Fibroblast of skin of left quadriceps (primary cell): ENCODE results near the gene PLRG1.

Experiments used
- DNase-seq, 2 experiments: peaks; one replicate each; pipeline ENCODE4 v3.0.0-alpha.2; 2013; ENCODE audit warnings: low read depth in 2 of 2

Gene PLRG1

GRCh38 chr4:154573190-154573870 is 23.1 kb upstream of the PLRG1 start:
- DNase-seq: no peak

- DNase-seq: no peak
Observed at GRCh38 chr4:154569584-154569983, 19.4 kb upstream of the PLRG1 start.

DNA sequence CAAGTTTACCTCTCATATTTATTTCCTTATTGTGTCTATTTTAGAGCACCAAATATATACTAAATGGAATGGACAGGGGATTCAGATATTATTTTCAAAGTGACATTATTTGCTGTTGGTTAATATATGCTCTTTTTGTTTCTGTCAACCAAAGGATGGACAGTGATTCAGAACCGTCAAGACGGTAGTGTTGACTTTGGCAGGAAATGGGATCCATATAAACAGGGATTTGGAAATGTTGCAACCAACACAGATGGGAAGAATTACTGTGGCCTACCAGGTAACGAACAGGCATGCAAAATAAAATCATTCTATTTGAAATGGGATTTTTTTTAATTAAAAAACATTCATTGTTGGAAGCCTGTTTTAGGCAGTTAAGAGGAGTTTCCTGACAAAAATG is 18.8 kb upstream of the PLRG1 start:
- DNase-seq: no peak

DNA sequence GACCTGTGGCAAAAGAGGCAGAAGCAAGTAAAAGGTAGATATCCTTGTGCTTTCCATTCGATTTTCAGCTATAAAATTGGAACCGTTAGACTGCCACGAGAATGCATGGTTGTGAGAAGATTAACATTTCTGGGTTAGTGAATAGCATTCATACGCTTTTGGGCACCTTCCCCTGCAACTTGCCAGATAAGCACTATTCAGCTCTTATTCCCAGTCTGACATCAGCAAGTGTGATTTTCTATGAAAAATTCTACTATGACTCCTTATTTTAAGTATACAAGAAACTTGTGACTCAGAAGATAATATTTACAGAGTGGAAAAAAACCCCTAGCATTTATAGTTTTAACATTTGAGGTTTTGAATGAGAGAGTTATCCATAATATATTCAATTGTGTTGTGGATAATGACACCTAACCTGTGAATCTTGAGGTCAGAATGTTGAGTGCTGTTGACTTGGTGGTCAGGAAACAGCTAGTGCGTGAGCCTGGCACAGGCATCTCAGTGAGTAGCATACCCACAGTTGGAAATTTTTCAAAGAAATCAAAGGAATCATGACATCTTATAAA is 16.5 kb upstream of the PLRG1 start:
- no peak for DNase-seq

DNA sequence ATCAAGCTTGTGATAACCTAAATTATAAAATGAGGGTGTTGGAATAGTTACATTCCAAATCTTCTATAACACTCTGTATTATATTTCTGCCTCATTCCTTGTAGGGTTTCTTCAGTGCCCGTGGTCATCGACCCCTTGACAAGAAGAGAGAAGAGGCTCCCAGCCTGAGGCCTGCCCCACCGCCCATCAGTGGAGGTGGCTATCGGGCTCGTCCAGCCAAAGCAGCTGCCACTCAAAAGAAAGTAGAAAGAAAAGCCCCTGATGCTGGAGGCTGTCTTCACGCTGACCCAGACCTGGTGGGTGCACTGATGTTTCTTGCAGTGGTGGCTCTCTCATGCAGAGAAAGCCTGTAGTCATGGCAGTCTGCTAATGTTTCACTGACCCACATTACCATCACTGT is 15.5 kb upstream of the PLRG1 start:
- no peak for DNase-seq

- no peak for DNase-seq
Observed at GRCh38 chr4:154564311-154564710, 14.1 kb upstream of the PLRG1 start.

GRCh38 chr4:154562697-154563254 is 12.6 kb upstream of the PLRG1 start, which contains the start of gene FGB:
Gene FGB (plus strand): TSS chr4:154563011. CDS start chr4:154563019, 8 bp downstream.
- no peak for DNase-seq

DNA sequence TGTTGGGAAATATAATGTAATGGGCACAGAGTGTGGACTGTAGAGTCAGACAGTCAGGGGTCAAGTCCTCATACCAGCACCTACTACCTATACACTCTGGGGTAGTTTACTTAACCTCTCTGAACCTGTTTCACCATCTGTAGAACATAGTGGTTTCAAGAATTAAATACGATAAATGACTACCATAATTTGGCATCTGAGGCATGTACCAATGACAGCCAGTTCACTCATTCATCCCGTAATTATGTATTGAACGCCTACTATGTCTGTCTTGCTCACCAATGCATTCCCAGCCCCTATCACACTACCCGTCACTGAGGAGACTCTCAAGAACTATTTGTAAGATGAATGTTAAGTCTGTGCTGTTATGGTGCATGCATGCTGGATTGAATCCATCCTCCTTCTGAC is 10.6 kb upstream of the PLRG1 start:
- peak in 1 of 2 experiments; percentile 12 for DNase-seq

DNA sequence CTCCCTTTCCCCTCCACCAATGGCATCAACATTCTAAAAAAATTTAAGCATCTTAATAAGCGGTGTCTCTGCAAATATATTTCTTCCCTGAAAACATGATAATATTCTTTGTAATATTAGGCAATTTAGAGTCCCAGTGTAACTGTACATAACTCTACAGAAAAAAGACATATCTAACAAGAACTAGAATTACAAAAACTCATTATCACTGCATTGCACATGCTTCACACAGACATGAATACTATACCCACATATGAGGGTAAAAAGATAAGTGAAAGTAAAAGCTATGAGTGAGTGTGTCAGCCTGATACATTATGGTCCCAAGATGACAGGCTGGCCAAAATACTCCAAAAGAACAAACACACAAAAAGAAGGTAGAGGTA is 10.2 kb upstream of the PLRG1 start:
- DNase-seq: no peak

- DNase-seq: no peak
Observed at GRCh38 chr4:154559494-154560418, 9.6 kb upstream of the PLRG1 start.

DNA sequence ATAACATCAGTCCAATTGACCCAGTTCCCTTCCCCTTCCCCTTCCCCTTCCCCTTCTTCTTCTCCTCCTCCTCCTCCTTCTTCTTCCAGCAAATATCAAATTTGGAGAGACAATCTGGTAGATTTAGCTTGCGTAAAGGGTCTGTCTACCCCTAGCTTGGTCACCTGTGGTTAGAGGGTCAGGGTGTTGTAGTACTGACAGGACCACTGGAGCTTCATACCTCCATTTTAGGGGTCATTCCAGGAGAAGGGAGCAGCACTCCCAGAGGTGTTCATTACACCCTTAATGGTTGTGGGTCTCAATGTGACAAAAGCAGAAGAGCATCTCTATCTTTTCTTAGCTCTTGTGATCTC is 8.9 kb upstream of the PLRG1 start:
- DNase-seq: no peak

DNA sequence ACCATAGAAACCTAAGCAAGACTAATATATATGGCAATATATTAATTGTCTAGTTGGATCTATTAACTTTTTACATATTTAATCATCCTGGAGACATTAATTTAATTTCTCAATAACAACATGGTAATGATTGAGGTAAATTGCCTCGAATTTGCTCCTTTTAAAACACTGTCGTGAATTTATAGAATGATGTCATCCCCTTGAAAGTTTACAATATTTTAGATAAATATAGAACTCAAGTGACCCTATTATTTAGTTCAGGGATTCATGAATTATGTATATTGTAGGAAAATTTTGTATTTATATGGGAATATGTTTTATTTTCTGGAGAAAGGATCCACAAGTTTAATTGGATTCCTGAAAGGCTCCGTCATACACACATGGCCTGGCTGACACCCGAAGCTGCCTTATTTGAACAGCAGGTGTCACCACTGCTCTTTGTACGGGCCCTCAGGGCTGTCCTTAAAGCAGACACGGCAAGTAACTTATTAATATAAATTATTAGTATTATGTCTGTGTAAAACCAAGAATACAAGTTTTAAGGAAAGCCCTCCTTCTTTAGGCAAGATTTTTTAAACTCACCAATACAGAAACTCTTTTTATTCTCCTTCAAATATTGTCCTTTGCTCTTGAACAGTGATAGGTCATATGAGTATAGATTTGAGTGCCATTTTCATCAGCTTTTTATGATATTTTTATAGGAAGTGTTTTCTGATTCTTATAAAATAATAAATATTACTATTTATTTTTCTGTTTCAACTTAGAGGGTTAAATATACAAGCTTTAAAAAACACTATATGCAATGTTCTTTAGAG is 1.9 kb upstream of the PLRG1 start:
- DNase-seq: peak; percentile 45 to 58

GRCh38 chr4:154545689-154546088 is 4.5 kb downstream of the PLRG1 start:
- DNase-seq: no peak

DNA sequence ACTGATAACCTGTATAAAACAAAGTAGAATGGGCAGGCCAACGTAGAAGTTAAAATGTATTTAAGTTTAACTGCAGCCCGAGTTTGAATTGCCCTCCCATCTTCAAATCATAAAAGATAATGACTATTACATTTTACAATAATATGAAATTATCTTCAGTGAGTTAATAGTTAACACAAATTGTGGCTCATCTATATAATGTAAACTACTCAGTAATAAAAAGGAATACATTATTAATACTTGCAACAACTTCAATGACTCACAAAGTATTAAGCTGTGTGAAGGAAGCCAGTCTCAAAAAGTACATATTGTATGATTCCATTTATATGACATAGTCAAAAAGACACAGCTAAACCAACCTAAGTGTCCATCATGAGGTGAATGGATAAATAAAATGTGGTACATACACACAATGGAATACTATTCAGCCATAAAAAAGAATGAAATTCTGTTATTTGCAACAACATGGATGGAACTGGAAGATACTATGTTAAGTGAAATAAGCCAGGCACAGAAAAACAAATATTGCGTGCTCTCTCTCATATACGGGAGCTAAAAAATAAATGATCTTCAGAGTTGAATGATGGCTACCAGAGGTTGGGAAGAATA is 7.8 kb downstream of the PLRG1 start:
- DNase-seq: no peak

DNA sequence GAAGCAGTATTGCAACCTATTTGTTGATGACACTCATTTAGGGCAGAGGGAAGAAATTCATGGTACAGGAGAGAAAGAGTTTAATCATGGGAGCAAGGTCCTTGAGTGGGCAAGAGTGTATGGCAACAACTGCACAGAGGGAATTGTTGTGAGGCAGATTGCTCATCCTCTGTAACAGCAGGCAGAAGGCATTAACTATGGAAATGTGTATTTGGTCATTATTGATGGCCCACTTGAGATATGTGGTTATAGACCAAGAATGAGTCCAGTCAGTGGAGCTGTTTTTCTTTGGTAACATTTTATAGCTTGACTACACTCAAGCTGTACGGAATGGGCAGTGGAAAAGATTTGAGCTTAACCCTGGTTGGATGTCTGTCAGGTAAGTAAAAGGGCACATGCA is 15.9 kb downstream of the PLRG1 start:
- no peak for DNase-seq

- no peak for DNase-seq
Observed at GRCh38 chr4:154529728-154530519, 20.3 kb downstream of the PLRG1 start.

DNA sequence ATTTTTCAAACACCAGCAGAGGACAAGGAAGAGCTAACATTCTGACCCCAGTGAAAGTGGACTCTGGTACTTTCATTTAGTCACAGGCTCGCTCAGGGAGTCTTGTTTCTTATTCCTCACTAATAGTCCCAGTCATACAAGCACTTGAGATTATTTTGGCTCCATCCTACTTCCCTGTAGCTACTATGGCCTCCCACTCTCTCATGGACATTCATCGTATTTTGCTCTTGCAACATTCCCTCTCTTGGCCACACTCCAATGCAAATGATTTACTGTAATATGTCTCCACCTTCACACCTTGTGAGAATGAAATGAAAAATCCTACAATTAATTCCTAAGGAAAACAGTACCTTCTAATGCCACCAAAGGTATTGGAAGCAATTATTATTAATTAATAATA is 21.3 kb downstream of the PLRG1 start:
- no peak for DNase-seq

DNA sequence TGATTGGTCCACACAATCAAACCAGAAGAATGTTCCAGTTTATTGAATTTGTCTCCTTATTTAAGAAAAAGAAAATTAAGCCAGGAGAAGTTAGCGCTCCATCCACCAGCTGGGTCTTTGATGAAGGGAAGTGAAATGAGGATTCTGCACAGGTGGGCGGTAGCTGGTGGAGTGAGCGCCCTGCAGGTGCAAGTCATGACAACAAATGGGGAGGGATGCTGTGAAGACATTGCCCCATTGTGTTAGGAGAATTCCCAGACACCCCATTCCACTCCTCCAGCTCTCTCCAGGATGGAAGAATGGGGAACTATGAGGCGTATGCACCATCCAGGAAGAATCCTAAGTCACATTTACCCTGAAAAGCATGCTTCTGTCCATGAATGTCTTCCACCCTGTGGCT is 22.9 kb downstream of the PLRG1 start:
- no peak for DNase-seq

- DNase-seq: no peak
Observed at GRCh38 chr4:154526151-154526550, 24.0 kb downstream of the PLRG1 start.

GRCh38 chr4:154521607-154522006 is 28.6 kb downstream of the PLRG1 start:
- DNase-seq: no peak
